ENCODE data around the gene IGDCC3. TPM values are rescaled to one million over a fixed set of nuclear protein-coding genes. Genes with fewer than 3 reads are reported as not detected.

The IGDCC3 gene
- total and polyA plus RNA-seq, 2 experiments from 2014 or later, result not detected

DNA sequence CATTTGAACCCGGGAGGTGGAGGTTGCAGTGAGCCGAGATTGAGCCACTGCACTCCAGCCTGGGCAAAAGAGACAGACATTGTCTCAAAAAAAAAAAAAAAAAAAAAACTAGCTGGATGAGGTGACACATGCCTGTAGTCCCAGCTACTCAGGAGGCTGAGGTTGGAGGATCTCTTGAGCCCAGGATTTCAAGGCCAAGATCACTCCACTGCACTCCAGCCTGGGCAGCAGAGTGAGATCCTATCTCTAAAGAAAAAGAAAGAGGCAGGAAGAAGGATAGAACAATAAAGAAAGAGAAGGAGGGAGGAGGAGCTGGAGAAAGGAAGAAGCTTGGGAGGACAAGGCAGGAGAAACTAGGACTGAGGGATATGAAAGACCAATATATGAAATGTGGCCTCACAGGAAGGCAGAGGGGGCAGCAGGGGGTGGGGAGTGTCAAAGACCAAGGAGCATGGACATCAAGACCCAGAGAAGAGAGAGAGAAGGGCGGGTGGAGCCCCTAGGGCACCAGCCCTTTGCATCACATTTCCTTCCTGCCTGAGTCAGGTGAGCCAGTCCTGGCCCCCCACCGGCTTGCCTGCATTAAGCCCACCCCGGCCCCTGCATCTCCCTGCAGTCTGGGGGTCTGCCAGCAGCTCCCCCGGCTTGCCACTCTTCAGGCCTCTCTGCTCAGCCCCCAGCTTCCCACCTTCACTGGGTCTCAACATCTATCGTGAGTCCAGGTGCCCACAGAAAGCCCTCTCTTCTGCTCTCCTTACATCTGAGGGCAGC is 11.5 kb downstream of the IGDCC3 start:
- no peak overlapping the region for H3K27ac ChIP-seq
- no peak overlapping the region for H3K9ac ChIP-seq
- DNase-seq, result no peak
- H4K20me1 ChIP-seq (ENCODE audit: insufficient read depth), result no peaks in the 10 kb centered on the region
- no peaks in the 10 kb centered on the region for H3K36me3 ChIP-seq (ENCODE audit: low read depth)
- H3K27me3 ChIP-seq (replicated peaks; ENCODE audit: insufficient read depth), result peaks cover 19% of the 10 kb centered on the region
- H3K79me2 ChIP-seq (ENCODE audit: insufficient read depth), result no peaks in the 10 kb centered on the region
- WGBS, 2 experiments (ENCODE audit: low coverage in 1 of 2, low lambda C conversion rate in 2 of 2, missing lambda C conversion rate in 2 of 2), result 71 to 73% methylated on average over 4 to 7 of the region's 7 CpGs
- no peaks in the 10 kb centered on the region for H3F3A ChIP-seq (ENCODE audit: insufficient read depth)
- H3K4me2 ChIP-seq (ENCODE audit: unreplicated experiment), result no peak overlapping the region
- no peaks in the 10 kb centered on the region for H3K9me2 ChIP-seq (ENCODE audit: insufficient read depth)
- no peak overlapping the region for H3K4me3 ChIP-seq
- in situ Hi-C loops (cut with MboI), result no loop called here
- H2AFZ ChIP-seq, result no peak overlapping the region
- no peaks in the 10 kb centered on the region for H3K9me3 ChIP-seq (ENCODE audit: low read depth)
- no peak for TF ChIP-seq EZH2 (IDR thresholded peaks at IDR 0.05; ENCODE audit: insufficient read depth, poor library complexity, severe bottlenecking)
- H3K4me1 ChIP-seq (ENCODE audit: insufficient read depth), result no peaks in the 10 kb centered on the region

DNA sequence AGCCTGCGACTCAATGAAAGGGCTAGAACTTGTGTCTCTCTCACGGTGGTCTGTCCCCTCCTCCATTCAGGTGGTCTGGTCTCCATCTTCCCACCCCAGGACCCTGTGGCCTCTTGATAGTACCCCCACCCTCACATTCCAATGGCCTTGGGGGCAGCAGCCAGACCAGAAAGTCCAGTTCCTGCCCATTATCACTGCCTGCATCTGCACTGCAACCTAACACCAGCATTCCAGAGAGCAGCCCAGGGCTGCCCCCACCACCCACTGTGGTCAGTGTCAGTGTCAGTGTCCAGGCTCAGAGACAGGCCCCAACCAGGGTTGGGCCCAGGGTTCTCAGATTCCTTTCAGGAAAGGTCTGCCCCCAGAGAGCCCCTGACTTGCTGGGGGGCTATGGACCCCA is 12.6 kb downstream of the IGDCC3 start:
- H3K9ac ChIP-seq, result no peak overlapping the region
- no peaks in the 10 kb centered on the region for H3K9me3 ChIP-seq (ENCODE audit: low read depth)
- no peak overlapping the region for H2AFZ ChIP-seq
- DNase-seq, result no peak
- in situ Hi-C loops (cut with MboI), result no loop called here
- H3K27me3 ChIP-seq (replicated peaks; ENCODE audit: insufficient read depth), result peaks cover 12% of the 10 kb centered on the region
- no peaks in the 10 kb centered on the region for H3K79me2 ChIP-seq (ENCODE audit: insufficient read depth)
- no peaks in the 10 kb centered on the region for H3K36me3 ChIP-seq (ENCODE audit: low read depth)
- H3K4me2 ChIP-seq (ENCODE audit: unreplicated experiment), result no peak overlapping the region
- H3F3A ChIP-seq (ENCODE audit: insufficient read depth), result no peaks in the 10 kb centered on the region
- no peaks in the 10 kb centered on the region for H3K4me1 ChIP-seq (ENCODE audit: insufficient read depth)
- H3K9me2 ChIP-seq (ENCODE audit: insufficient read depth), result no peaks in the 10 kb centered on the region
- H3K4me3 ChIP-seq, result no peak overlapping the region
- TF ChIP-seq EZH2phosphoT487 (IDR thresholded peaks at IDR 0.05; ENCODE audit: insufficient read depth, low read depth) (no peak), EZH2 (IDR thresholded peaks at IDR 0.05; ENCODE audit: insufficient read depth, poor library complexity, severe bottlenecking) (no peak)
- WGBS, 2 experiments (ENCODE audit: low coverage in 1 of 2, low lambda C conversion rate in 2 of 2, missing lambda C conversion rate in 2 of 2), result 40 to 57% methylated on average over 1 to 2 of the region's 2 CpGs
- H3K27ac ChIP-seq, result no peak overlapping the region
- H4K20me1 ChIP-seq (ENCODE audit: insufficient read depth), result no peaks in the 10 kb centered on the region

DNA sequence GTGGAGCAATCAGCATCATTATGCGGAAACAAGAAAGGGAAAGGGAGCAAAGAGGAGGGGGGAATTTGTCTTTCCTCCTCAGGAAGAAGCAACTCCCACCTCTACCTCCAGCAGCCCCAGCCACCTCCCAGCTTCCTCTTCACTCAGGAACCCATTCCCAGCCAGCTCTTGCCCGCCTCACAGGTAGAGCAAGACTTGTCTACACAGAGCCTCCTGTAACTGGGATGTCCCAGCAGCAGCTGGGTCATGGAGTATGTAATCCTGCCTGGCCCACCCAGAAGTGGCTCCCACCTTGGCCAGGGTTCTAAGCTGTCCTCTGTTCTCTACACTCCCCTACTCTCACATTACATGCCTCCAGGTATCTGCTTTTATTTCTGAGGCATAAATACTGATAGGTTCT is 14.0 kb downstream of the IGDCC3 start:
- Histone ChIP-seq H4K20me1 (ENCODE audit: insufficient read depth) (no peaks in the 10 kb centered on the region), H3K9ac (no peak overlapping the region), H3K4me1 (ENCODE audit: insufficient read depth) (no peaks in the 10 kb centered on the region), H3K9me2 (ENCODE audit: insufficient read depth) (no peaks in the 10 kb centered on the region), H3K4me2 (ENCODE audit: unreplicated experiment) (no peak overlapping the region), H3K9me3 (ENCODE audit: low read depth) (no peaks in the 10 kb centered on the region), H3K36me3 (ENCODE audit: low read depth) (no peaks in the 10 kb centered on the region), H3F3A (ENCODE audit: insufficient read depth) (no peaks in the 10 kb centered on the region), H3K79me2 (ENCODE audit: insufficient read depth) (no peaks in the 10 kb centered on the region), H2AFZ (no peak overlapping the region), H3K27ac (no peak overlapping the region), H3K4me3 (no peak overlapping the region), H3K27me3 (replicated peaks; ENCODE audit: insufficient read depth) (peaks cover 12% of the 10 kb centered on the region)
- TF ChIP-seq EZH2phosphoT487 (IDR thresholded peaks at IDR 0.05; ENCODE audit: insufficient read depth, low read depth), result no peak
- TF ChIP-seq EZH2 (IDR thresholded peaks at IDR 0.05; ENCODE audit: insufficient read depth, poor library complexity, severe bottlenecking), result no peak
- DNase-seq, result no peak
- in situ Hi-C loops (cut with MboI), result no loop called here
- WGBS, 2 experiments (ENCODE audit: low coverage in 1 of 2, low lambda C conversion rate in 2 of 2, missing lambda C conversion rate in 2 of 2), result 72 to 89% methylated on average over 2 of the region's 2 CpGs

DNA sequence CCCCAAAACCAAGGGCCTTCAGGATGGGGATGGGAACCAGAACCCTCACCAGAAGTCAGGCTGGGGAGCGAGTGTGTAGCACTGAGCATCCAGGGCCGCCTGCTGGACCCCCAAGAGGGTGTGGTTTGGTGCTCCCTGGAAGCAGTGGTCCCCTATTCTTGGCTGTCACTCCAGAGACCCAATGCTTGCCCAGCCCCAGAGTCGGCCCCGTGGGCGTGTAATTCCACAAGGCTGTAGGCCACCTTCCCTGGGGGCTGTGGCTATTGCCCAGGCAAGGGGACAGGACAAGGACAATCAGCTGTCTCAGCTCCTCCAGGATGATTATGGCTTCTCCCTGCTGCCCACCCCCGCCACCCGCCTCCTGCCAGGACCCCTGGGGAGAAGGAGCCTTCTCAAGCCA is 14.5 kb downstream of the IGDCC3 start:
- Histone ChIP-seq H3K36me3 (ENCODE audit: low read depth) (no peaks in the 10 kb centered on the region), H3K27me3 (replicated peaks; ENCODE audit: insufficient read depth) (peaks cover 14% of the 10 kb centered on the region), H3K9me2 (ENCODE audit: insufficient read depth) (no peaks in the 10 kb centered on the region), H3K4me1 (ENCODE audit: insufficient read depth) (no peaks in the 10 kb centered on the region), H3K4me2 (ENCODE audit: unreplicated experiment) (no peak overlapping the region), H4K20me1 (ENCODE audit: insufficient read depth) (no peaks in the 10 kb centered on the region), H2AFZ (no peak overlapping the region), H3K27ac (no peak overlapping the region), H3K4me3 (no peak overlapping the region), H3K9me3 (ENCODE audit: low read depth) (no peaks in the 10 kb centered on the region), H3F3A (ENCODE audit: insufficient read depth) (no peaks in the 10 kb centered on the region), H3K79me2 (ENCODE audit: insufficient read depth) (no peaks in the 10 kb centered on the region), H3K9ac (no peak overlapping the region)
- DNase-seq, result no peak
- no peak for TF ChIP-seq EZH2 (IDR thresholded peaks at IDR 0.05; ENCODE audit: insufficient read depth, poor library complexity, severe bottlenecking)
- TF ChIP-seq EZH2phosphoT487 (IDR thresholded peaks at IDR 0.05; ENCODE audit: insufficient read depth, low read depth), result no peak
- in situ Hi-C loops (cut with MboI), result no loop called here
- 47 to 48% methylated on average over 7 of the region's 7 CpGs for WGBS, 2 experiments (ENCODE audit: low coverage in 1 of 2, low lambda C conversion rate in 2 of 2, missing lambda C conversion rate in 2 of 2)
